ENCODE results near the gene FARP1.

Gene FARP1

GRCh38 chr13:98278068-98278724 lies 135.3 kb downstream of the FARP1 start:
- DNase-seq (ENCODE audit: low read depth in 1 of 2, low spot score in 1 of 2): no peak

- DNase-seq (ENCODE audit: low read depth in 1 of 2, low spot score in 1 of 2): no peak
These were observed 136.7 kb downstream of the FARP1 start for GRCh38 chr13:98279473-98280175.

GRCh38 chr13:98280176-98280510 lies 137.2 kb downstream of the FARP1 start:
- DNase-seq (ENCODE audit: low read depth in 1 of 2, low spot score in 1 of 2): no peak

GRCh38 chr13:98284679-98285078 lies 141.8 kb downstream of the FARP1 start:
- DNase-seq (ENCODE audit: low read depth in 1 of 2, low spot score in 1 of 2): no peak

GRCh38 chr13:98285317-98285716 lies 142.4 kb downstream of the FARP1 start:
- no peak for DNase-seq (ENCODE audit: low read depth in 1 of 2, low spot score in 1 of 2)

GRCh38 chr13:98285852-98286594 lies 143.1 kb downstream of the FARP1 start:
- no peak for DNase-seq (ENCODE audit: low read depth in 1 of 2, low spot score in 1 of 2)

GRCh38 chr13:98286799-98287198 lies 143.9 kb downstream of the FARP1 start:
- no peak for DNase-seq (ENCODE audit: low read depth in 1 of 2, low spot score in 1 of 2)

GRCh38 chr13:98288211-98288610 lies 145.3 kb downstream of the FARP1 start:
- no peak for DNase-seq (ENCODE audit: low read depth in 1 of 2, low spot score in 1 of 2)

GRCh38 chr13:98289339-98289945 lies 146.5 kb downstream of the FARP1 start:
- no peak for DNase-seq (ENCODE audit: low read depth in 1 of 2, low spot score in 1 of 2)

- DNase-seq (ENCODE audit: low read depth in 1 of 2, low spot score in 1 of 2): no peak
These were observed 147.4 kb downstream of the FARP1 start for GRCh38 chr13:98290261-98290660.

GRCh38 chr13:98291658-98292057 lies 148.8 kb downstream of the FARP1 start:
- no peak for DNase-seq (ENCODE audit: low read depth in 1 of 2, low spot score in 1 of 2)

- no peak for DNase-seq (ENCODE audit: low read depth in 1 of 2, low spot score in 1 of 2)
These were observed 150.2 kb downstream of the FARP1 start for GRCh38 chr13:98293103-98293502.

- DNase-seq (ENCODE audit: low read depth in 1 of 2, low spot score in 1 of 2): no peak
These were observed 150.8 kb downstream of the FARP1 start for GRCh38 chr13:98293570-98294142.

- no peak for DNase-seq (ENCODE audit: low read depth in 1 of 2, low spot score in 1 of 2)
These were observed 152.5 kb downstream of the FARP1 start for GRCh38 chr13:98295371-98295770.

GRCh38 chr13:98297051-98297450 lies 154.2 kb downstream of the FARP1 start:
- no peak for DNase-seq (ENCODE audit: low read depth in 1 of 2, low spot score in 1 of 2)

- DNase-seq (ENCODE audit: low read depth in 1 of 2, low spot score in 1 of 2): no peak
These were observed 154.9 kb downstream of the FARP1 start for GRCh38 chr13:98297745-98298144.

- no peak for DNase-seq (ENCODE audit: low read depth in 1 of 2, low spot score in 1 of 2)
These were observed 155.7 kb downstream of the FARP1 start for GRCh38 chr13:98298599-98298998.

- no peak for DNase-seq (ENCODE audit: low read depth in 1 of 2, low spot score in 1 of 2)
These were observed 156.5 kb downstream of the FARP1 start for GRCh38 chr13:98299235-98299965.

- no peak for DNase-seq (ENCODE audit: low read depth in 1 of 2, low spot score in 1 of 2)
These were observed 157.1 kb downstream of the FARP1 start for GRCh38 chr13:98299966-98300350.

- DNase-seq (ENCODE audit: low read depth in 1 of 2, low spot score in 1 of 2): no peak
These were observed 158.2 kb downstream of the FARP1 start for GRCh38 chr13:98300956-98301641.
